ENCODE measurements around the gene PTPN2. TPM values are rescaled to one million over a fixed set of nuclear protein-coding genes. Genes with fewer than 3 reads are reported as not detected.
A peak's percentile ranks its signal among the peaks of the same experiment; 100 is the strongest.

The PTPN2 gene
- total RNA-seq, 1 donor from 2014 or later, result 47.9 TPM

GRCh38 chr18:12819322-12819721 lies 64.7 kb downstream of the PTPN2 start:
- FAIRE-seq (no peak), DNase-seq (ENCODE audit: low read depth) (no peak)
- H3K27me3 ChIP-seq (ENCODE audit: control insufficient read depth, insufficient read depth, low read length), result no peaks in the 10 kb centered on the region
- no peak overlapping the region for H3K4me3 ChIP-seq (ENCODE audit: low read depth, low read length)
- TF ChIP-seq CTCF (IDR thresholded peaks at IDR 0.05; ENCODE audit: insufficient read depth, low read length, severe bottlenecking), result no peak
- H3K36me3 ChIP-seq (ENCODE audit: control insufficient read depth, insufficient read depth, low read length), result no peaks in the 10 kb centered on the region

- FAIRE-seq, result no peak
- no peak for TF ChIP-seq CTCF (IDR thresholded peaks at IDR 0.05; ENCODE audit: insufficient read depth, low read length, severe bottlenecking)
- DNase-seq (ENCODE audit: low read depth), result no peak
- Histone ChIP-seq H3K36me3 (ENCODE audit: control insufficient read depth, insufficient read depth, low read length) (no peaks in the 10 kb centered on the region), H3K27me3 (ENCODE audit: control insufficient read depth, insufficient read depth, low read length) (no peaks in the 10 kb centered on the region), H3K4me3 (ENCODE audit: low read depth, low read length) (no peak overlapping the region)
Measured at GRCh38 chr18:12818243-12818642, 65.8 kb downstream of the PTPN2 start.

GRCh38 chr18:12816451-12816850 lies 67.6 kb downstream of the PTPN2 start:
- no peak for DNase-seq (ENCODE audit: low read depth)
- no peak for FAIRE-seq

GRCh38 chr18:12811191-12811950 lies 72.7 kb downstream of the PTPN2 start:
- Histone ChIP-seq H3K27me3 (ENCODE audit: control insufficient read depth, insufficient read depth, low read length) (no peaks in the 10 kb centered on the region), H3K36me3 (ENCODE audit: control insufficient read depth, insufficient read depth, low read length) (peaks cover 3% of the 10 kb centered on the region), H3K4me3 (ENCODE audit: low read depth, low read length) (no peak overlapping the region)
- no peak for TF ChIP-seq CTCF (IDR thresholded peaks at IDR 0.05; ENCODE audit: insufficient read depth, low read length, severe bottlenecking)
- DNase-seq (ENCODE audit: low read depth) (peak; percentile 78), FAIRE-seq (no peak)

More at GRCh38 chr18:12816451-12816850, 67.6 kb downstream of the PTPN2 start:
- no peaks in the 10 kb centered on the region for H3K36me3 ChIP-seq (ENCODE audit: control insufficient read depth, insufficient read depth, low read length)
- no peak overlapping the region for H3K4me3 ChIP-seq (ENCODE audit: low read depth, low read length)
- TF ChIP-seq CTCF (IDR thresholded peaks at IDR 0.05; ENCODE audit: insufficient read depth, low read length, severe bottlenecking), result no peak
- no peaks in the 10 kb centered on the region for H3K27me3 ChIP-seq (ENCODE audit: control insufficient read depth, insufficient read depth, low read length)

GRCh38 chr18:12803069-12803936 lies 80.7 kb downstream of the PTPN2 start:
- Histone ChIP-seq H3K27me3 (ENCODE audit: control insufficient read depth, insufficient read depth, low read length) (no peaks in the 10 kb centered on the region), H3K4me3 (ENCODE audit: low read depth, low read length) (no peak overlapping the region), H3K36me3 (ENCODE audit: control insufficient read depth, insufficient read depth, low read length) (peaks cover 3% of the 10 kb centered on the region)
- FAIRE-seq (no peak), DNase-seq (ENCODE audit: low read depth) (no peak)
- no peak for TF ChIP-seq CTCF (IDR thresholded peaks at IDR 0.05; ENCODE audit: insufficient read depth, low read length, severe bottlenecking)

All from bronchial epithelial cell (primary cell).